ENCODE results near the gene CD300C. TPM values are rescaled to one million over a fixed set of nuclear protein-coding genes. Genes with fewer than 3 reads are reported as not detected.

CD300C gene
- 1 to 10 TPM in 2 of 4 donors, under 1 TPM in 1, not detected in 1; 0.59 to 1.8 (median 1.7) TPM for total RNA-seq

- no peaks in the 10 kb centered on the region for H3K4me1 ChIP-seq
- H3K27me3 ChIP-seq = no peaks in the 10 kb centered on the region
- DNase-seq (ENCODE audit: low spot score in 2 of 2) = no peak
- peak within 1 kb of the TSS in 2 of 4 donors; percentile 18 to 33 for H3K27ac ChIP-seq
- H3K4me3 ChIP-seq = peak within 1 kb of the TSS in 1 of 4 donors; percentile 39
- H3K9me3 ChIP-seq = no peaks in the 10 kb centered on the region
- TF ChIP-seq CTCF (IDR thresholded peaks at IDR 0.05) = no peak
- no peak for TF ChIP-seq POLR2A (IDR thresholded peaks at IDR 0.05)
- peak in 1 of 2 donors; percentile 21 for TF ChIP-seq EP300 (IDR thresholded peaks at IDR 0.05)
- WGBS, 2 donors = 66 to 70% methylated on average over 5 of the region's 5 CpGs
- no peaks in the 10 kb centered on the region for H3K36me3 ChIP-seq
These were observed at the start of gene CD300C for GRCh38 chr17:74545843-74546230. Gene CD300C, minus strand, starts transcription at chr17:74546115. Its CDS starts 333 bp downstream, at chr17:74545782.

DNA sequence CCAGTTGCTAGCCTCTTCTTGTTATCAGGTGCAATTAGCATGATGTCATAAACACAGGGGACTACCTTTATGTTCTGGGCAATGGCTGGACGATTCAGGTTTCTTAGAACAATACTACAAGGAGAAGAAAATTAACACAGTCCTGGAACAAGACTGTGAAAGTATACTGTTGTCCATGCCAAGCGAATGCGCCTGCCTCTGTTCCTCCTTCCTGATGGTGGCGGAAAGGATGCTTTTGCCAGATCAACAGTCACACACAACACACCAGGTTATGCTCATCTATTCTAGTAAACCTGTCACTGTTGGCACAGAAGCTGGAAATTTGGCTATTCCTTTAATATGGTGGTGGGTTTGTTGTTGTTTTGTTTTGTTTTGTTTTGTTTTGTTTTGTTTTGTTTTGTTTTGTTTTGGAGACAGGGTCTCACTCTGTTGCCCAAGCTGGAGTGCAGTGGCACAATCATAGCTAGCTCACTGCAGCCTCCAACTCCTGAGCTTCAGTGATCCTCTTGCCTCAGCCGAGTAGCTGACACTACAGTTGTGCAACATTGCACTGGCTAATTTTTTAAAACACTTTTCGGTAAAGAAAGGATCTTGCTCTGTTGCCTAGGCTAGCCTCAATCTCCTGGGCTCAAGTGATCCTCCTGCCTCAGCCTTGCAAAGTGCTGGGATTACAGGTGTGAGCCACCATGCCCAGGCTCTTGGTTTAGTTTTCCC, 49.3 kb upstream of the CD300C start:
- Histone ChIP-seq H3K4me3 (no peak overlapping the region), H3K4me1 (no peaks in the 10 kb centered on the region), H3K9me3 (no peaks in the 10 kb centered on the region), H3K27ac (no peak overlapping the region), H3K27me3 (peaks cover 0 to 16% of the 10 kb centered on the region in 2 donors), H3K36me3 (no peaks in the 10 kb centered on the region)
- no peak for DNase-seq (ENCODE audit: low spot score in 2 of 2)
- TF ChIP-seq EP300 (IDR thresholded peaks at IDR 0.05) (no peak), CTCF (IDR thresholded peaks at IDR 0.05) (no peak), POLR2A (IDR thresholded peaks at IDR 0.05) (no peak)
- WGBS, 2 donors = 62 to 76% methylated on average over 6 of the region's 6 CpGs

DNA sequence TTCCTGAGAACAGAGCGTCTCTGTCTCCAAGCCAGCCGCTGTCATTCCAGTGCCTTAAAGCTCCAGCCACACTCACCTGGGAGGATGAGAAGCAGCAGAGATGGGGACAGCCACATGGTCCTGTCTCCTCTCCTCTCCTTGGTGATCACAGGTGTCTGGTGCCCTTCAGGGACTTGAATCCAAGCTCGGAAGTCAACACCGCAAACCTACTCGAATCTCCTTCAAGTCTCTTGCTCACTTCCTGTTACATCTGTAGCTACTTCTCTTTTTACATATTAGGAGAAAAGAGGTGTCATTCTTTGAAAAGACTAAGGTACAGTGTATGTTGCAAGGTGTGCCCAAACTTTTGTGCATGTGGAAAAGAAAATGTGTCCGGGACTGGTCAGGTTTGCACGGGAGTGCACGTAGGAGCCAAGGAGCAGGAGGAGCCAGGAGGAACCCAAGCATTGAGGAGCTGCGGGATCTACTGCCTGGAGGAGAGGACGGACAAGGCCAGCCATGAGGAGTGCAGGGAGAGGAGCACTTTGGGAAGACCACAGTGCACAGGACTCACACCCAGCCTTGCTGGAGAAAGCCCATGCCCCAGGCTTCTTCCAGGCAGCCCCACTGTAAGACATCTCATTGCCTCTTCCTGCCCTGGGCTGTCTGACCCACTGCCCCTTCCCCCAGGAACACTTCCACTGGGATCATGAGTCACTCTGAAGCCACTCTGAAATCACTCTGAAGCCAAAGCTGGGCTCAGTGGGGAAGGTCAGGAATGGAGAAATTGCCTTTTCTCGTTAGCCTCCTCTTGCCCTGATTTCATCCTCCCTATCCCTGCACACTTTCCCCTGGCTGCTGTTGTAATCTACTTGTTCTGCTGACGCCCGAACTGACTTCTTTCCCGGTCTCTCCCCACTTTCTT, 46.4 kb upstream of the CD300C start, which contains the start of gene CD300LD:
CD300LD (minus strand) TSS at position 197 of the 904 bp plus-strand sequence; CDS start at position 116, 81 bp downstream.
- no peak for DNase-seq (ENCODE audit: low spot score in 2 of 2)
- Histone ChIP-seq H3K9me3 (peaks cover 0 to 10% (median 0%) of the 10 kb centered on the region in 4 donors), H3K36me3 (no peaks in the 10 kb centered on the region), H3K27ac (no peak within 1 kb of the TSS), H3K4me1 (no peaks in the 10 kb centered on the region), H3K4me3 (no peak within 1 kb of the TSS), H3K27me3 (peaks cover 0 to 3% of the 10 kb centered on the region in 2 donors)
- WGBS, 2 donors = 67 to 70% methylated on average over 14 of the region's 14 CpGs
- TF ChIP-seq CTCF (IDR thresholded peaks at IDR 0.05) (no peak), EP300 (IDR thresholded peaks at IDR 0.05) (no peak), POLR2A (IDR thresholded peaks at IDR 0.05) (no peak)

GRCh38 chr17:74591503-74591902, 45.6 kb upstream of the CD300C start:
- no peaks in the 10 kb centered on the region for H3K4me1 ChIP-seq
- no peak for DNase-seq (ENCODE audit: low spot score in 2 of 2)
- no peak for TF ChIP-seq CTCF (IDR thresholded peaks at IDR 0.05)
- TF ChIP-seq POLR2A (IDR thresholded peaks at IDR 0.05) = no peak
- no peak for TF ChIP-seq EP300 (IDR thresholded peaks at IDR 0.05)
- H3K9me3 ChIP-seq = peaks cover 0 to 10% (median 0%) of the 10 kb centered on the region in 4 donors
- no peak overlapping the region for H3K4me3 ChIP-seq
- no peak overlapping the region for H3K27ac ChIP-seq
- peaks cover 0 to 3% of the 10 kb centered on the region in 2 donors for H3K27me3 ChIP-seq
- WGBS, 2 donors = 83 to 88% methylated on average over 1 of the region's 1 CpG
- no peaks in the 10 kb centered on the region for H3K36me3 ChIP-seq
